Activated CD8-positive, alpha-beta T cell treated with anti-CD3 and anti-CD28 coated beads for 36 hours (primary cell): ENCODE results near the gene NHP2. TPM values are rescaled to one million over a fixed set of nuclear protein-coding genes. Genes with fewer than 3 reads are reported as not detected.

Experiments
- ATAC-seq: fragments of 200-7000 bp; cut with Tn5 transposase; one replicate; pipeline ENCODE4 v1.10.0; 2021; ENCODE audit warnings: mild to moderate bottlenecking, moderate library complexity
- CTCF ChIA-PET: fragments of 350-600 bp; sonication (Branson Sonifier 250); formaldehyde crosslinking; loops from one replicate; lab custom pipeline; 2021; ENCODE audit warnings: antibody characterized with exemption; lab: Charles Lee
- POLR2A ChIA-PET: fragments of 350-600 bp; sonication (Branson Sonifier 250); formaldehyde crosslinking; loops from one replicate; lab custom pipeline; 2021; ENCODE audit warnings: antibody characterized with exemption; lab: Charles Lee
- DNase-seq: peaks from one replicate; pipeline ENCODE4 v3.0.0-alpha.2; 2020
- H3K27ac Mint-ChIP-seq: one replicate; pipeline ENCODE4 v1.8.0; 2021; ENCODE audit warnings: mild to moderate bottlenecking, mixed read lengths
- H3K27me3 Mint-ChIP-seq: one replicate; pipeline ENCODE4 v1.8.0; 2021; ENCODE audit warnings: mixed read lengths
- H3K36me3 Mint-ChIP-seq: one replicate; pipeline ENCODE4 v1.8.0; 2021; ENCODE audit warnings: low read depth, mixed read lengths
- H3K4me1 Mint-ChIP-seq: one replicate; pipeline ENCODE4 v1.8.0; 2021; ENCODE audit warnings: low read depth, mixed read lengths
- H3K4me3 Mint-ChIP-seq: one replicate; pipeline ENCODE4 v1.8.0; 2021; ENCODE audit warnings: mild to moderate bottlenecking, moderate library complexity, mixed read lengths
- H3K9me3 Mint-ChIP-seq: one replicate; pipeline ENCODE4 v1.8.0; 2021; ENCODE audit warnings: mixed read lengths
- intact Hi-C: fragments of 100-400 bp; cut with micrococcal nuclease; formaldehyde crosslinking; loops from one replicate; pipeline ENCODE4 v1.10.0; 2022
- total RNA-seq, 2 experiments: library from RNA; stranded (reverse); gene quantifications; one replicate each; pipeline ENCODE4 v1.2.3, GENCODE V29; 2021
- TF ChIP-seq, protein P1 (sequence below): fragments of 200-600 bp; IDR thresholded peaks from one replicate; pipeline ENCODE4 v1.8.0; 2022; ENCODE audit warnings: antibody characterized with exemption, mild to moderate bottlenecking

NHP2 gene
- total RNA-seq, 2 experiments from 2014 or later = 287 to 296 TPM

GRCh38 chr5:178125253-178125906 is 28.3 kb downstream of the NHP2 start:
- CTCF ChIA-PET = no interaction called here
- POLR2A ChIA-PET = interaction anchor here (1.3 to 3.3 kb wide), 3 partner anchors 10 to 25 kb away, joined by 3 to 19 read pairs (median 5); partner anchors contain the start of gene N4BP3
- H3K36me3 Mint-ChIP-seq = peaks cover 23% of the 10 kb centered on the region
- no peaks in the 10 kb centered on the region for H3K27me3 Mint-ChIP-seq
- ATAC-seq (no peak), DNase-seq (no peak)
- H3K27ac Mint-ChIP-seq = no peak overlapping the region
- H3K4me3 Mint-ChIP-seq = no peak overlapping the region
- H3K9me3 Mint-ChIP-seq = no peaks in the 10 kb centered on the region
- TF ChIP-seq, protein P1, sequence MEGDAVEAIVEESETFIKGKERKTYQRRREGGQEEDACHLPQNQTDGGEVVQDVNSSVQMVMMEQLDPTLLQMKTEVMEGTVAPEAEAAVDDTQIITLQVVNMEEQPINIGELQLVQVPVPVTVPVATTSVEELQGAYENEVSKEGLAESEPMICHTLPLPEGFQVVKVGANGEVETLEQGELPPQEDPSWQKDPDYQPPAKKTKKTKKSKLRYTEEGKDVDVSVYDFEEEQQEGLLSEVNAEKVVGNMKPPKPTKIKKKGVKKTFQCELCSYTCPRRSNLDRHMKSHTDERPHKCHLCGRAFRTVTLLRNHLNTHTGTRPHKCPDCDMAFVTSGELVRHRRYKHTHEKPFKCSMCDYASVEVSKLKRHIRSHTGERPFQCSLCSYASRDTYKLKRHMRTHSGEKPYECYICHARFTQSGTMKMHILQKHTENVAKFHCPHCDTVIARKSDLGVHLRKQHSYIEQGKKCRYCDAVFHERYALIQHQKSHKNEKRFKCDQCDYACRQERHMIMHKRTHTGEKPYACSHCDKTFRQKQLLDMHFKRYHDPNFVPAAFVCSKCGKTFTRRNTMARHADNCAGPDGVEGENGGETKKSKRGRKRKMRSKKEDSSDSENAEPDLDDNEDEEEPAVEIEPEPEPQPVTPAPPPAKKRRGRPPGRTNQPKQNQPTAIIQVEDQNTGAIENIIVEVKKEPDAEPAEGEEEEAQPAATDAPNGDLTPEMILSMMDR = no peak
- peaks cover 26% of the 10 kb centered on the region for H3K4me1 Mint-ChIP-seq
- intact Hi-C loops = no loop called here

GRCh38 chr5:178123966-178124925 is 29.4 kb downstream of the NHP2 start:
- no peak for ATAC-seq
- no peaks in the 10 kb centered on the region for H3K9me3 Mint-ChIP-seq
- intact Hi-C loops = no loop called here
- no peak overlapping the region for H3K27ac Mint-ChIP-seq
- ChIA-PET CTCF (interaction anchor here (0.8 to 9.1 kb wide), 2 partner anchors 23 to 48 kb away, joined by 3 to 84 read pairs; no protein-coding TSS in a partner anchor), POLR2A (interaction anchor here (1.1 to 3.3 kb wide), 6 partner anchors 10 to 80 kb away, joined by 3 to 19 read pairs (median 4); partner anchors contain the start of genes HNRNPAB, N4BP3 and NHP2)
- TF ChIP-seq, protein P1 = no peak
- no peaks in the 10 kb centered on the region for H3K27me3 Mint-ChIP-seq
- no peak overlapping the region for H3K4me3 Mint-ChIP-seq
- peaks cover 27% of the 10 kb centered on the region for H3K36me3 Mint-ChIP-seq
- DNase-seq = no peak
- H3K4me1 Mint-ChIP-seq = peaks cover 26% of the 10 kb centered on the region

DNA sequence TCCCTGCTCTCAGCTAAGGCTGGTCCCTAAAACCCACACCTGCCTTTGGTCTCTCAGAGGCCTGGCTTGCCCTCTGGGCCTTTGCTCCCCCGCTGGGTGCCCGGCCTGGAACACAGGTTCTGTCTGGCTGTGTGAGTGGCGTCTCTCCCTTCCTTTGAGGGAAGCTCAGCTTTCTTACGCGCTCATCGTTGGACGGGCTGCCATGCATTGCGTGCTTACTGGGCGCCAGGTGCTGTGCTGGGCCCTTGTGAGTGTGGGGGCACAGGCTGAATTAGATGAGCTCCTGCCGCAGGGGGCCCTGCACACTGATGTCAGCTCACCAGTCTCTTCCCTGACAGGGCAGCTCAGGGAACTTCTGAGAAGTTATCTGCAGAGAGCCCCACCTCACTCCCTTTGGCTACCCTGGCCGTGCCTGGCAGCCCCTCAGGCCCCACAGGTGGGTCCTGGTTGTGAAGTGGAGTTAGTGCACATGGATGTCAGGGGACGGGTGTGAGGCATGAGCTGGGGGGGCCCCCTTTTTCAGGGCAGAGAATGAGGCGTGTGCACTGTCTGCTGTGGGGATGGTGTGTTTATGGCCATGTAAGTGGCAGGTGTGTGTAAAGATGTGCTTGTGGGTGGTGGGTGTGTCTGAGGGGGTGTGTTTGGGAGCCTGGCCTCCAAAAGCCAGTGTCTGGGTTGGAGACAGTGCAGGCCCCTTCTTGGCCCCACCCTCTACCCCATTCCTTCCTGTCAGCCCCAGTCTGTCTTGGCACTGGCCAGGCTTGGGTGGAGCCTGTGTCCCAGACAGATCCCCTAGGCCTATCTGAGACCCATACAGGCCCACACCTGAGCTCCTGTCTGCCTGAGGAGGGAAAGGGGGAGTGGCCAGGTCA is 30.4 kb downstream of the NHP2 start:
- ChIA-PET CTCF (interaction anchor here (1.3 to 9.1 kb wide), 3 partner anchors 17 to 49 kb away, joined by 4 to 84 read pairs (median 5); no protein-coding TSS in a partner anchor), POLR2A (interaction anchor here (1.1 to 3.3 kb wide), 6 partner anchors 9 to 81 kb away, joined by 3 to 19 read pairs (median 4); partner anchors contain the start of genes HNRNPAB, N4BP3 and NHP2)
- no peak for DNase-seq
- Mint-ChIP-seq H3K27me3 (no peaks in the 10 kb centered on the region), H3K36me3 (peaks cover 28% of the 10 kb centered on the region), H3K9me3 (no peaks in the 10 kb centered on the region), H3K27ac (no peak overlapping the region), H3K4me3 (no peak overlapping the region), H3K4me1 (peaks cover 26% of the 10 kb centered on the region)
- TF ChIP-seq, protein P1 = no peak
- ATAC-seq = peak; percentile 4
- intact Hi-C loops = no loop called here

- H3K27ac Mint-ChIP-seq = no peak overlapping the region
- CTCF ChIA-PET = interaction anchor here (1.3 to 9.1 kb wide), 3 partner anchors 18 to 48 kb away, joined by 4 to 84 read pairs (median 5); no protein-coding TSS in a partner anchor
- TF ChIP-seq, protein P1 = no peak
- no peaks in the 10 kb centered on the region for H3K9me3 Mint-ChIP-seq
- DNase-seq (no peak), ATAC-seq (no peak)
- H3K36me3 Mint-ChIP-seq = peaks cover 28% of the 10 kb centered on the region
- H3K4me1 Mint-ChIP-seq = peaks cover 26% of the 10 kb centered on the region
- intact Hi-C loops = no loop called here
- POLR2A ChIA-PET = interaction anchor here (1.4 to 3.3 kb wide), 4 partner anchors 8 to 31 kb away, joined by 3 to 19 read pairs (median 6); partner anchors contain the start of genes N4BP3 and NHP2
- no peaks in the 10 kb centered on the region for H3K27me3 Mint-ChIP-seq
- H3K4me3 Mint-ChIP-seq = no peak overlapping the region
Measured at GRCh38 chr5:178122346-178122745, 31.3 kb downstream of the NHP2 start.
